Neural cell (in vitro differentiated cells): ENCODE measurements around the gene ANKRD13C.

Source experiments
- EP300 ChIP-seq: fragments of 450-650 bp; conservative IDR thresholded peaks from 2 replicates; pipeline ENCODE4 v1.6.1; 2014; ENCODE audit warnings: antibody characterized with exemption, mild to moderate bottlenecking, moderate library complexity; ENCODE audit not compliant: poor library complexity, severe bottlenecking
- EZH2 ChIP-seq: fragments of 200-600, 300-800 bp; shearing (Covaris generic), sonication (generic); IDR thresholded peaks from 2 replicates; pipeline ENCODE4 v1.6.1; 2014; ENCODE audit warnings: antibody characterized with exemption, low read length, borderline replicate concordance, mild to moderate bottlenecking; ENCODE audit not compliant: insufficient read depth, poor library complexity, severe bottlenecking
- MXI1 ChIP-seq: fragments of 450-650 bp; conservative IDR thresholded peaks from 2 replicates; pipeline ENCODE4 v1.6.1; 2014; ENCODE audit warnings: antibody characterized with exemption, mild to moderate bottlenecking; ENCODE audit not compliant: poor library complexity, severe bottlenecking
- POLR2AphosphoS5 ChIP-seq: IDR thresholded peaks from 2 replicates; pipeline ENCODE4 v1.6.1; 2012
- RAD21 ChIP-seq: fragments of 450-650 bp; conservative IDR thresholded peaks from 2 replicates; pipeline ENCODE4 v1.6.1; 2014; ENCODE audit warnings: antibody characterized with exemption, mild to moderate bottlenecking, moderate library complexity
- SMC3 ChIP-seq: fragments of 450-650 bp; conservative IDR thresholded peaks from 2 replicates; pipeline ENCODE4 v1.6.1; 2014; ENCODE audit warnings: antibody characterized with exemption, mild to moderate bottlenecking, moderate library complexity; ENCODE audit not compliant: poor library complexity
- TAF1 ChIP-seq: IDR thresholded peaks from 2 replicates; pipeline ENCODE4 v1.6.1; 2012; ENCODE audit warnings: low read depth
- TF ChIP-seq, protein P1 (sequence below): fragments of 450-650 bp; IDR thresholded peaks from 2 replicates; pipeline ENCODE4 v1.5.1; 2014; ENCODE audit warnings: antibody characterized with exemption, mild to moderate bottlenecking, moderate library complexity; ENCODE audit not compliant: poor library complexity, severe bottlenecking
- TF ChIP-seq, protein P2 (sequence below): IDR thresholded peaks from 2 replicates; pipeline ENCODE4 v1.6.1; 2012; ENCODE audit warnings: borderline replicate concordance

GRCh38 chr1:70295749-70296148 is 58.8 kb downstream of the ANKRD13C start:
- TF ChIP-seq, protein P1, sequence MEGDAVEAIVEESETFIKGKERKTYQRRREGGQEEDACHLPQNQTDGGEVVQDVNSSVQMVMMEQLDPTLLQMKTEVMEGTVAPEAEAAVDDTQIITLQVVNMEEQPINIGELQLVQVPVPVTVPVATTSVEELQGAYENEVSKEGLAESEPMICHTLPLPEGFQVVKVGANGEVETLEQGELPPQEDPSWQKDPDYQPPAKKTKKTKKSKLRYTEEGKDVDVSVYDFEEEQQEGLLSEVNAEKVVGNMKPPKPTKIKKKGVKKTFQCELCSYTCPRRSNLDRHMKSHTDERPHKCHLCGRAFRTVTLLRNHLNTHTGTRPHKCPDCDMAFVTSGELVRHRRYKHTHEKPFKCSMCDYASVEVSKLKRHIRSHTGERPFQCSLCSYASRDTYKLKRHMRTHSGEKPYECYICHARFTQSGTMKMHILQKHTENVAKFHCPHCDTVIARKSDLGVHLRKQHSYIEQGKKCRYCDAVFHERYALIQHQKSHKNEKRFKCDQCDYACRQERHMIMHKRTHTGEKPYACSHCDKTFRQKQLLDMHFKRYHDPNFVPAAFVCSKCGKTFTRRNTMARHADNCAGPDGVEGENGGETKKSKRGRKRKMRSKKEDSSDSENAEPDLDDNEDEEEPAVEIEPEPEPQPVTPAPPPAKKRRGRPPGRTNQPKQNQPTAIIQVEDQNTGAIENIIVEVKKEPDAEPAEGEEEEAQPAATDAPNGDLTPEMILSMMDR: no peak
- TF ChIP-seq, protein P2, sequence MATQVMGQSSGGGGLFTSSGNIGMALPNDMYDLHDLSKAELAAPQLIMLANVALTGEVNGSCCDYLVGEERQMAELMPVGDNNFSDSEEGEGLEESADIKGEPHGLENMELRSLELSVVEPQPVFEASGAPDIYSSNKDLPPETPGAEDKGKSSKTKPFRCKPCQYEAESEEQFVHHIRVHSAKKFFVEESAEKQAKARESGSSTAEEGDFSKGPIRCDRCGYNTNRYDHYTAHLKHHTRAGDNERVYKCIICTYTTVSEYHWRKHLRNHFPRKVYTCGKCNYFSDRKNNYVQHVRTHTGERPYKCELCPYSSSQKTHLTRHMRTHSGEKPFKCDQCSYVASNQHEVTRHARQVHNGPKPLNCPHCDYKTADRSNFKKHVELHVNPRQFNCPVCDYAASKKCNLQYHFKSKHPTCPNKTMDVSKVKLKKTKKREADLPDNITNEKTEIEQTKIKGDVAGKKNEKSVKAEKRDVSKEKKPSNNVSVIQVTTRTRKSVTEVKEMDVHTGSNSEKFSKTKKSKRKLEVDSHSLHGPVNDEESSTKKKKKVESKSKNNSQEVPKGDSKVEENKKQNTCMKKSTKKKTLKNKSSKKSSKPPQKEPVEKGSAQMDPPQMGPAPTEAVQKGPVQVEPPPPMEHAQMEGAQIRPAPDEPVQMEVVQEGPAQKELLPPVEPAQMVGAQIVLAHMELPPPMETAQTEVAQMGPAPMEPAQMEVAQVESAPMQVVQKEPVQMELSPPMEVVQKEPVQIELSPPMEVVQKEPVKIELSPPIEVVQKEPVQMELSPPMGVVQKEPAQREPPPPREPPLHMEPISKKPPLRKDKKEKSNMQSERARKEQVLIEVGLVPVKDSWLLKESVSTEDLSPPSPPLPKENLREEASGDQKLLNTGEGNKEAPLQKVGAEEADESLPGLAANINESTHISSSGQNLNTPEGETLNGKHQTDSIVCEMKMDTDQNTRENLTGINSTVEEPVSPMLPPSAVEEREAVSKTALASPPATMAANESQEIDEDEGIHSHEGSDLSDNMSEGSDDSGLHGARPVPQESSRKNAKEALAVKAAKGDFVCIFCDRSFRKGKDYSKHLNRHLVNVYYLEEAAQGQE: peak; percentile 98
- TF ChIP-seq TAF1: no peak
- peak; percentile 24 for TF ChIP-seq EP300
- no peak for TF ChIP-seq RAD21
- no peak for TF ChIP-seq SMC3
- TF ChIP-seq POLR2AphosphoS5: no peak
- TF ChIP-seq MXI1: no peak
- no peak for TF ChIP-seq EZH2
